ENCODE data around the gene S100A3.

Gene S100A3

GRCh38 chr1:153547560-153548551, 1.2 kb downstream of the S100A3 start:
- no peak for DNase-seq (ENCODE audit: low read depth)

GRCh38 chr1:153546796-153547559, 2.1 kb downstream of the S100A3 start:
- no peak for DNase-seq (ENCODE audit: low read depth)

- DNase-seq (ENCODE audit: low read depth): no peak
Observed at GRCh38 chr1:153546371-153546770, 2.7 kb downstream of the S100A3 start.

GRCh38 chr1:153545067-153546055, 3.7 kb downstream of the S100A3 start, which contains the start of gene S100A4:
TSS of gene S100A4 (minus strand) at chr1:153545806. CDS start at chr1:153544794, 1,012 bp downstream.
- peak; percentile 64 for DNase-seq (ENCODE audit: low read depth)

- no peak for DNase-seq (ENCODE audit: low read depth)
Observed at GRCh38 chr1:153544453-153545066, 4.5 kb downstream of the S100A3 start.

GRCh38 chr1:153543736-153544135, 5.3 kb downstream of the S100A3 start:
- DNase-seq (ENCODE audit: low read depth): no peak

- DNase-seq (ENCODE audit: low read depth): no peak
Observed at GRCh38 chr1:153542956-153543711, 5.9 kb downstream of the S100A3 start.

- no peak for DNase-seq (ENCODE audit: low read depth)
Observed at GRCh38 chr1:153541641-153542590, 7.1 kb downstream of the S100A3 start.

GRCh38 chr1:153540394-153541361, 8.4 kb downstream of the S100A3 start, which contains the start of gene S100A5:
TSS of gene S100A5 (minus strand) at chr1:153540934. CDS start at chr1:153540191, 743 bp downstream.
- peak; percentile 48 for DNase-seq (ENCODE audit: low read depth)

- no peak for DNase-seq (ENCODE audit: low read depth)
Observed at GRCh38 chr1:153539395-153540093, 9.5 kb downstream of the S100A3 start.

- DNase-seq (ENCODE audit: low read depth): no peak
Observed at GRCh38 chr1:153538315-153538821, 10.7 kb downstream of the S100A3 start.

- DNase-seq (ENCODE audit: low read depth): no peak
Observed at GRCh38 chr1:153537376-153537730, 11.7 kb downstream of the S100A3 start.

GRCh38 chr1:153536671-153537375, 12.2 kb downstream of the S100A3 start:
- no peak for DNase-seq (ENCODE audit: low read depth)

GRCh38 chr1:153536012-153536670, 12.9 kb downstream of the S100A3 start:
- peak; percentile 77 for DNase-seq (ENCODE audit: low read depth)

GRCh38 chr1:153535242-153536011, 13.6 kb downstream of the S100A3 start, which contains the start of gene S100A6:
TSS of gene S100A6 (minus strand) at chr1:153535991. CDS start at chr1:153535339, 652 bp downstream.
- DNase-seq (ENCODE audit: low read depth): no peak
